Measurements from ENCODE around the gene MPP4. TPM values are rescaled to one million over a fixed set of nuclear protein-coding genes. Genes with fewer than 3 reads are reported as not detected.

The MPP4 gene
- polyA plus RNA-seq (0.38 TPM in 1 of 2 replicates, not detected in the other), polyA minus RNA-seq (not detected in 2 replicates)

- Histone ChIP-seq H3K4me3 (ENCODE audit: low read length) (no peak within 1 kb of the TSS), H3K27ac (ENCODE audit: low read length) (no peak within 1 kb of the TSS)
Observed at GRCh38 chr2:201698588-201699226, at the start of gene MPP4. MPP4 (minus strand) TSS chr2:201698644; CDS start chr2:201693954, 4,690 bp downstream.

GRCh38 chr2:201746551-201746950 is 48.1 kb upstream of the MPP4 start:
- Histone ChIP-seq H3K9me2 (ENCODE audit: insufficient read depth, low read length) (no peaks in the 10 kb centered on the region), H3K9me3 (ENCODE audit: low read length) (no peaks in the 10 kb centered on the region), H2AFZ (ENCODE audit: low read depth, low read length) (no peak overlapping the region), H3K27me3 (ENCODE audit: insufficient read depth, low read depth, low read length) (no peaks in the 10 kb centered on the region), H4K20me1 (ENCODE audit: insufficient read depth) (no peaks in the 10 kb centered on the region), H3K4me3 (ENCODE audit: low read length) (no peak overlapping the region), H3K36me3 (ENCODE audit: insufficient read depth, low read length) (peaks cover 5% of the 10 kb centered on the region), H3K79me2 (replicated peaks; ENCODE audit: insufficient read depth, low read length) (no peaks in the 10 kb centered on the region), H3K27ac (ENCODE audit: low read length) (no peak overlapping the region), H3K4me2 (ENCODE audit: low read length) (no peak overlapping the region), H3K9ac (ENCODE audit: low read length) (no peak overlapping the region), H3F3A (ENCODE audit: insufficient read depth, low read length, poor library complexity, severe bottlenecking) (no peaks in the 10 kb centered on the region)
- TF ChIP-seq MXI1 (conservative IDR thresholded peaks at IDR 0.05; ENCODE audit: poor library complexity, severe bottlenecking), result no peak
- no peak for TF ChIP-seq CTCF (IDR thresholded peaks at IDR 0.05; ENCODE audit: poor library complexity, severe bottlenecking)
- TF ChIP-seq TAF1 (IDR thresholded peaks at IDR 0.05; ENCODE audit: low read depth), result no peak
- TF ChIP-seq EZH2 (IDR thresholded peaks at IDR 0.05; ENCODE audit: borderline replicate concordance, insufficient read depth, low read length, poor library complexity, severe bottlenecking), result no peak
- TF ChIP-seq SMC3 (conservative IDR thresholded peaks at IDR 0.05; ENCODE audit: poor library complexity), result no peak
- TF ChIP-seq RAD21 (conservative IDR thresholded peaks at IDR 0.05), result no peak

More at GRCh38 chr2:201698588-201699226, at the start of gene MPP4:
- no peaks in the 10 kb centered on the region for H3K27me3 ChIP-seq (ENCODE audit: insufficient read depth, low read depth, low read length)
- no peak within 1 kb of the TSS for H3K4me2 ChIP-seq (ENCODE audit: low read length)
- no peaks in the 10 kb centered on the region for H3K9me2 ChIP-seq (ENCODE audit: insufficient read depth, low read length)
- TF ChIP-seq CTCF (IDR thresholded peaks at IDR 0.05; ENCODE audit: poor library complexity, severe bottlenecking) (no peak), EZH2 (IDR thresholded peaks at IDR 0.05; ENCODE audit: borderline replicate concordance, insufficient read depth, low read length, poor library complexity, severe bottlenecking) (no peak), POLR2AphosphoS5 (IDR thresholded peaks at IDR 0.05) (no peak), TAF1 (IDR thresholded peaks at IDR 0.05; ENCODE audit: low read depth) (no peak), REST (IDR thresholded peaks at IDR 0.05; ENCODE audit: borderline replicate concordance) (no peak), RAD21 (conservative IDR thresholded peaks at IDR 0.05) (no peak), MXI1 (conservative IDR thresholded peaks at IDR 0.05; ENCODE audit: poor library complexity, severe bottlenecking) (no peak), SMC3 (conservative IDR thresholded peaks at IDR 0.05; ENCODE audit: poor library complexity) (no peak), EP300 (conservative IDR thresholded peaks at IDR 0.05; ENCODE audit: poor library complexity, severe bottlenecking) (no peak)
- no peak within 1 kb of the TSS for H2AFZ ChIP-seq (ENCODE audit: low read depth, low read length)
- no peaks in the 10 kb centered on the region for H3K9me3 ChIP-seq (ENCODE audit: low read length)
- peaks cover 11% of the 10 kb centered on the region for H3K36me3 ChIP-seq (ENCODE audit: insufficient read depth, low read length)
- no peak within 1 kb of the TSS for H3K9ac ChIP-seq (ENCODE audit: low read length)
- no peaks in the 10 kb centered on the region for H4K20me1 ChIP-seq (ENCODE audit: insufficient read depth)
- no peaks in the 10 kb centered on the region for H3F3A ChIP-seq (ENCODE audit: insufficient read depth, low read length, poor library complexity, severe bottlenecking)
- H3K79me2 ChIP-seq (replicated peaks; ENCODE audit: insufficient read depth, low read length), result no peaks in the 10 kb centered on the region
